GM10847 (cell line): ENCODE measurements around the gene RHOG.

ENCODE experiments used
- POLR2A ChIP-seq: IDR thresholded peaks from 2 replicates; pipeline ENCODE4 v1.6.1; 2011; ENCODE audit not compliant: insufficient read length; ENCODE audit errors: extremely low read depth

The RHOG gene

GRCh38 chr11:3845670-3846069, 4.9 kb upstream of the RHOG start:
- TF ChIP-seq POLR2A = no peak

- no peak for TF ChIP-seq POLR2A
These were observed 4.5 kb upstream of the RHOG start for GRCh38 chr11:3845246-3845645.

DNA sequence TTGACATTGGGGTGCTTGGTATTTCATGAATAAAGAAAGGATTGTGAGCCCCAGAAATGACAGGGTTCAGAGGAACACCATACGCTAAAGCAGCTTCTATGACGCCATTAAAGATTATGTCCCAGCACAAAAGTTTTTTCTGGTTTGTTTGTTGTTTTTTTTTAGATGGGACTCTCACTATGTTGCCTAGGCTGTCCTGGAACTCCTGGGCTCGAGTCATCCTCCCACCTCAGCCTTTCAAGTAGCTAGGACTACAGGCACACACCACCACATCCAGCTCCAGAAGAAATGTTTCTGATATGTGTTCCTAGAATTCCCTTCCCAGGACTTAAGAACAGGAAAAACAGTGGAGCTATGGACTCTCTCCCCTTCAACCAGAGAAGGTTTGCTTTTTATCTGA, 2.6 kb upstream of the RHOG start:
- TF ChIP-seq POLR2A = no peak

- peak; percentile 34 for TF ChIP-seq POLR2A
These were observed 929 bp upstream of the RHOG start for GRCh38 chr11:3841426-3842350.

DNA sequence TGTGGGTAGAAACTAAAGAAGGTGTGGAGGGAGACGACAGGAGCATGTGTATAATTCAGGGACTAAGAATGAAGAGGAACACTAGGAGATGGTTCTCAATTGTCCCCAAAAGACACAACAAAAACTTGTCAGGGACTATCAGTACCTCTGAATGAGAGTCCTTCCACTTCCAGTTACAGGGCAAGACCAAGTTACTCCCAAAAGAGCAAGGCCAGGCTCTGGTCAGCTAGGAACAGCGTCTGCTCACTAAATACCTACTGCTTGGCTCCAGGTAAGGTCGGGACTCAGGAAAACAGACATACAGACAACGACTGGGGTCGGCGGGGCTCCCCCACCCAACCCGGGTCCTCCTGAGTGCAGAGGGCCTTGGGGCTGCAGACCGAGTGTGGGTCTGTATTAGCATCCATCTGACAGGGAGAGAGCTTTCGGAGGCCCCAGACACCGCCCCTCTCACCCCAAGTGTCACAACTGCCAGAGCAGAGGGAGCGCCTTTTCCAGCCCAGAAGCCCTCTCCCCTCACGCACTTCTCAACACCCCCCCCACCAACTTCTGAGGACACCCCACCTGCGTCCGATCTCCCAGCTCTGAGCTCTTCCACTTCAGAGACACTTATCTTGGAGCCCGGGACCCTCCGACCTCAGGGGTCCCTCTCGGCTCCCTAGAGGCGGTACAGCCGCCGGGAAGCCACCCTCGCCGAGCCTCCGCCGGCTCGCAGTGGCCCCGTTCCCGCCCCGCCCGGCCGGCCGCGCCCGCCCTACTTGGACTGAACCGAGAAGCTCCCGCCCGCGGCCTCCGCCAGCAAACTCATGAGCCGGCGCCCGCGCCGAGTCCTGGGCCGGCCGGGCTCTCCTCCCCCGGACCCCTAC, 522 bp downstream of the RHOG start:
- TF ChIP-seq POLR2A = no peak

- no peak for TF ChIP-seq POLR2A
These were observed 2.3 kb downstream of the RHOG start for GRCh38 chr11:3838504-3838903.

DNA sequence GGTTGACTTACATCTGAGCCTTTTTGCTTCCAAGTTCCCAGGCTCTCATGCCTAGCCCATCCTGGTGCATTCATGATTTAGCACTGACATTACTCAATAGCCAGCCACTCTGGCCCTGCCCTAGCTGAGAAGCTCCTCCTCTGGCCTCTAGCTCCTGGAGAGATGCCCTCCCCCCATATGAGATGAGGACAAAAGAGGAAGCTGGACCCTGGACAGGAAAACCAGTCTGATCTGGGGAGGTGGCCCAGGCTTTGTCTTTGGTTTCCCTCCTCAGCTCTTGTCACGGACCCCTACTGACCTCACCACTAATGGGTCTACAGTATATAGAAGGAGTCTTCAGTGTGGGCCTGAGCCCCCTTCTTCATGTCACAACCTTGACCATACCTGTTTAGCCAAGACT, 3.0 kb downstream of the RHOG start:
- TF ChIP-seq POLR2A = no peak

DNA sequence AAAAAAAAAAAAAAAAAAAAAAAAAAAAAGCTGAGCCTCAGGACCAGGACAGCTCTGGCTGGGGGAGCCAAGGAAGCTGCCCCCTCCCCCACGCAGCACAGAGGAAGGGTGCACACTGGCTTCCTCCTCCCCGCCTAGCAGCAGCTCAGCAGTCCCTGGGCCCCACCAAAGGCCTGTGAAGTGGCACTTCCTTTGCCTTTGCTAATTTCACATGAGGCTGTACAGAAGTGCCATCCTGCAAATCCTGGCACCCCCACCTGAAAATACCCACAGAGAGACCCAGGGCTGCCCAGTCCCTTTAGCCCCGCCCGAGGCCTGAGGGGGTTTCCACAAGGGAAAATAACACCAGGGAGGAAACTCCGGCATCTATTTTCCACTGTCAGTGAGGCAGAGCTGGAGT, 3.9 kb downstream of the RHOG start:
- no peak for TF ChIP-seq POLR2A

GRCh38 chr11:3835751-3836150, 5.0 kb downstream of the RHOG start:
- TF ChIP-seq POLR2A = no peak

- no peak for TF ChIP-seq POLR2A
These were observed 5.9 kb downstream of the RHOG start for GRCh38 chr11:3834664-3835461.

GRCh38 chr11:3834349-3834663, 6.5 kb downstream of the RHOG start:
- no peak for TF ChIP-seq POLR2A

- no peak for TF ChIP-seq POLR2A
These were observed 7.3 kb downstream of the RHOG start for GRCh38 chr11:3833449-3833848.

DNA sequence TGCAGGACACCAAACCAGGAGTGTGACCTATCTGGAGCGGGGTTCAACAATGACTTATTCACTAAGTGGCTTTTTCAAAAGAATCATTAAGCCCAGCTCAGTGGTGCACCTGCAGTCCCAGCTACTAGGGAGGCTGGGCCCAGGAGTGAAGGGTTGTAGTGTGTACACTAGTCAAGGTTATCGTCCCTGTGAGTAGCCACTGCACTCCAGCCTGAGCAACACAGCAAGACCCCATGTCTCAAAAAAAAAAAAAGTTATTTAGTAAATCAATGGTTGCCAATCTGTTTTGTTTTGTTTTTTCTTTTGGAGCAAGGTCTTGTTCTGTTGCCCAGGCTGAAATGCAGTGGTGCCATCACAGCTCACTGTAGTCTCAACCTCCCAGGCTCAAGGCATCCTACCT, 7.9 kb downstream of the RHOG start:
- no peak for TF ChIP-seq POLR2A

- TF ChIP-seq POLR2A = no peak
These were observed 9.2 kb downstream of the RHOG start for GRCh38 chr11:3831378-3832239.
